ENCODE data around the gene SHD.
"Not testable (repeated sequence)": the region's sequence is repeated elsewhere in the genome, so short reads cannot be mapped to it uniquely, and the experiment has no call there.

The SHD gene

DNA sequence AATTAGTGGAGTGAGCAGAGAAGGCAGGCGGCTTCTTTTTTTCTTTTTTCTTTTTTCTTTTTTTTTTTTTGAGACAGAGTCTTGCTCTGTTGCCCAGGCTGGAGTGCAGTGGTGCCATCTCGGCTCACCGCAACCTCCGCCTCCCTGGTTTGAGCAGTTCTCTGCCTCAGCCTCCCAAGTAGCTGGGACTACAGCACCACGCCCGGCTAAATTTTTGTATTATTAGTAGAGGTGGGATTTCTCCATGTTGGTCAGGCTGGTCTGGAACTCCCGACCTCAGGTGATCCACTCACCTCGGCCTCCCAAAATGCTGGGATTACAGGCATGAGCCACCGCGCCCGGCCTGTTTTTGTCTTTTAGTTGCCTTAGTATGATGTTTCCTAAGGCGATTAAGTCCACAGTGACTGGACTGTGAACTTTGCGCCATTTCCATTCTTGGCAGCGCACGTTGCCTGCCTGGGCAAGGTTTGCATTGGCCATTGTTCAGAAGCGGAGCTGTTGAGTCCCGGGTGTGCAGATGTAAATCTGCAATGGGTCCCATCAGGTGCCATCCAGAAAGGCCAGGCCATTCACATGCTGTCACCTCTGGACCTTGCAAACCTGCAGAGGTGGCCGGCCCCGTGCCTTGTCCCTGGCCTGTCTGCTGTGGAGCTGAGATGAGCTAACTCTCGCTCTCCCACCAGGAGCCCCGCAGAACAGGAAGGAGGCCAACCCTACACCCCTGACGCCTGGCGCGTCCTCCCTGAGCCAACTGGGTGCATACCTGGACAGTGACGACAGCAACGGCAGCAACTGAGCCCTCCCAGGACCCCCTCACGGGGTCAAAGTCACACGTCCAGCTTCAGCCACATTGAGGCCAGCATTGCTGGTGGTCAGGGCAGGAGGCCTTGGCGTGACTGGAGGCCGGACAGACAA is 10.9 kb upstream of the SHD start:
- no peak for DNase-seq

GRCh38 chr19:4268816-4269430 is 10.1 kb upstream of the SHD start:
- no peak for DNase-seq

GRCh38 chr19:4272894-4273293 is 6.2 kb upstream of the SHD start:
- DNase-seq = no peak

- not testable (repeated sequence) for DNase-seq
Measured at GRCh38 chr19:4274321-4274686, 4.8 kb upstream of the SHD start.

GRCh38 chr19:4277191-4277696 is 1.8 kb upstream of the SHD start:
- no peak for DNase-seq

DNA sequence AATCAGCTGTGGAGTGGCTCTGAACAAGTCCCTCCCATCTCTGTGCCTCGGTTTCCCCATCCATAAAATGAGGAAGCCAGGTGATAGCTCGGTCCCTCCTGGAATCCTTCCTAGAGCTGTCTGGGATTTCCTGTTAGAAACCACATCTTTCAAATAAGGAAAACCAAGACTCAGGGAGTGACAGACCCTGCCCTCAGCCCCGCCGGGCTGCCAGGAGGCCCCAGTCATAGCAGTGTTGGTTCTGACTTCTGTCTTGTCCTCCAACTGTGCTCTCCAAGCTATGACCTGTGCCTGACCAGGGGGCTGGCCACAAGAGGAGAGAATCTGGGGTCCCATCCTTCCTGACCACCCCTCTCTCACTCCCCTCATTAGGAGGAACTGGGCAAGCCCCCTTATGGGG is 1.1 kb upstream of the SHD start:
- no peak for DNase-seq

GRCh38 chr19:4279267-4279529 is 132 bp downstream of the SHD start:
- no peak for DNase-seq

DNA sequence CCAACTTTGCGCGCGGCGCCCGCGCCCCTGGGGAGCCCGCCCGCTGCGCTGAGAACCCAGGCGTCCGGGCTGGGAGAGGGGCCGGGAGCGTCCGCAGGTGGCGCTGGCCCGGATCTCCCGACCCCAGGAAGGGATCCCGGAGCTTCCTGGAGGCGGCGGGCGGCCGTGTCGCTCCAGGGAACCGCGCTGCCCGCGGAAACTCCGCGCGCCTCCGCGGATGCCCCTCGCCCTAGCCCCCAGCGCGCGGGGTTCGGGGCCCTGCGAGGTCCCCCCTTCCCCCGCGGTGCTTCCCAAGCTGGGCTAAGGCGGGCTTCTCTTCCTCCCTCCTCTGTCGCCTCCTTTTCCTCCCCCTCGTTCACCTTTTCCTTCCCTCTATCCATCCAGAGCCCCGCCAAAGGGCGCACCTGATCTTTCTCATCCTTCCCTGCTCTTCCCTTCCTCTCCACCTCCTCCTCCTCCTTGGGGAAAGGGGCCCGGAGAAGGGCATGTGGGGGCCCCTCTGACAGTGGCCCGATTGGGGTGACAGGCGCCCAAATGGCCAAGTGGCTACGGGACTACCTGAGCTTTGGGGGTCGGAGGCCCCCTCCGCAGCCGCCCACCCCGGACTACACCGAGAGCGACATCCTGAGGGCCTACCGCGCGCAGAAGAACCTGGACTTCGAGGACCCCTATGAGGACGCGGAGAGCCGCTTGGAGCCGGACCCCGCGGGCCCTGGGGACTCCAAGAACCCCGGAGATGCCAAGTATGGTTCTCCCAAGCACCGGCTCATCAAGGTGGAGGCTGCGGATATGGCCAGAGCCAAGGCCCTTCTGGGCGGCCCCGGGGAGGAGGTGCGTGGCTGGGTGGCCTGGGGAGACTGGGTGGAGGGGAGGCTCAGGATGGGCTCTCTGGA is 710 bp downstream of the SHD start:
- DNase-seq = no peak

DNA sequence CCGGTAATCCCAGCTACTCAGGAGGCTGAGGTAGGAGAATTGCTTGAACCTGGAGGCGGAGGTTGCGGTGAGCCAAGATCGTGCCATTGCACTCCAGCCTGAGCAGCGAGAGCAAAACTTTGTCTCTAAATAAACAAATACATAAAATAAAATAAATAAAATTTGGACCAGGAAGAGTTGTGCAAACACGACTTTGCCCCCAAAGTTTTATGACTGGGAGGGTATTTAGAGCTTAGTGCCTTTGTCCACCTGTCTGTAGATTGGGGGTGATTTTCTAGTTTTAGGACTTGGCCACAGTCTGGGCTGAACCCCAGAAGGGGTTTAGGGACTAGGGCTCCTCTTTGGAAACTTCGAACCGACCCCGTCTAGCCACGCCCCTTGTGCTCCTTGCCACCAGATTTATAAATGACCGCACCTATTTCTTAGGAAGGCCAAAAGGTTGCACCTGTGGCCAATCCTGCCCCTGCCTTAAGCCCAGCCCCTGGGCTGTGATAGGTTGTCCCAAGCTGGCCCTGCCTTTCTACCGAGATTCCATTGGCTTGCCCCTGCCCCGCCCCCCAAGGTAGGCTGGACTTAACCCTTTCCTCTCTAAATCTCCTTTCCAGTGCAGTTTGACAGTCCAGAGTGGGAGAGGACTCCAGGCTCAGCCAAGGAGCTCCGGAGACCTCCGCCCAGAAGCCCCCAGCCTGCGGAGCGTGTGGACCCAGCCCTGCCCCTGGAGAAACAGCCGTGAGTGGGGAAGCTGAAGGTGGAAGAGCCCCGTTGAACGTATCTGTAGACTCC is 5.3 kb downstream of the SHD start:
- no peak for DNase-seq

DNA sequence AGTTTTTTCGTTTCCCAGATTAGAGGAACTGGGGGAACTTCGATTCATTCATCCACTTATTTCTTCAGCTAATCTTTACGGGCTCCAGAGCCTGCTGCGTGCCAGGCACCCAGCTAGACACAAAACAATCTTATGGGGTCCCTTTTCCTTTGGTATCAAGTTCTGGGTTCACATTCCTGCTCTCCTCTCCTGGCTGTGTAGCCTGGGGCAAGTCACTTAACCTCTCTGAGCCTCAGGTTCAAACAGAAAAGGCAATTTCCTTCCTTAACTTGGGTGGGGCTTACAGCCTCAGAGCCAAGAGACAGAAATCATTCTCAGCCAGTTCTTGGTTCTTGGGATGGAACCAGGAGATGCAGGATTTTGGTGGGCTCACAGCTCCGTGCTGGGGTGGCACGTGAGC is 5.9 kb downstream of the SHD start:
- no peak for DNase-seq

DNA sequence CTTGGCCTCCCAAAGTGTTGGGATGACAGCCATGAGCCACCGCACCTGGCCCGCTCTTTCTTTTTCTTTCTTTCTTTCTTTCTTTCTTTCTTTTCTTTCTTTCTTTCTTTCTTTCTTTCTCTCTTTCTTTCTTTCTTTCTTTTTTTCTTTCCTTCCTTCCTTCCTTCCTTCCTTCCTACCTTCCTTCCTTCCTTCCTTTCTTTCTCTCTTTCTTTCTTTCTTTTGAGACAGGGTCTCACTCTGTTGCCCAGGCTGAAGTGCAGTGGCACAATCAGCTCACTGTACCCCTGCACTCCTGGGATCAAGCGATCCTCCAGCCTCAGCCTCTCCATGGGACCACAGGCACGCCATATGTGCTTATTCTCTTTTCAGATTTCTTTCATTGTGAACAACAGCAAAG is 7.1 kb downstream of the SHD start:
- not testable (repeated sequence) for DNase-seq

DNA sequence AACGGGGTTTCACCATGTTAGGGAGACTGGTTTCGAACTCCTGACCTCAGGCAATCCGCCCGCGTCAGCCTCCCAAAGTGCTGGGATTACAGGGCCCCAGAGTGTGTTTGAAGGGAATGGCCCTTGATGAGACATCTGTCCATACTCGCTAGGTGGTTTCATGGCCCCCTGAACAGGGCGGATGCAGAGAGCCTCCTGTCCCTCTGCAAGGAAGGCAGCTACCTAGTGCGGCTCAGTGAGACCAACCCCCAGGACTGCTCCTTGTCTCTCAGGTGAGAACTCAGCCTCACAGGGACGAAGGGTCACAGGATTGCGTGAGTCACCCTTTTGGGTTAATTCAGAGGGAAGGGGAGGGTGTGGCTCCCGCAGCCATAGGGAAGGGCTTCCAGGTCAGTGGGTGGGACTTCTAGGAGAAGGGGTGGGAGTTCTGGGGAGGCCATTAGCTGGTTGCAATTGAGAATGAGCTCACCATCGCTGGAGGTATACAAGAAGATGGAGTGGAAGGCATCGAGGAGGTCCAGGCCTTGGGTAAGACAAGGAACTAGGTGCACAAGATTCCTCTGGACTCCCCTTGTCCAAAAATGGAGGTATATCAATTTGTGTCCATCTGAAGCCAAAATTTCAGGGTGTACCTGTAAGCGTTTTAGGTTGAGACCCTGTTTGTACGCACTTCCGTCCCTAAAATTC is 9.2 kb downstream of the SHD start:
- DNase-seq = no peak

GRCh38 chr19:4291184-4291732 is 12.2 kb downstream of the SHD start:
- DNase-seq = no peak

DNA sequence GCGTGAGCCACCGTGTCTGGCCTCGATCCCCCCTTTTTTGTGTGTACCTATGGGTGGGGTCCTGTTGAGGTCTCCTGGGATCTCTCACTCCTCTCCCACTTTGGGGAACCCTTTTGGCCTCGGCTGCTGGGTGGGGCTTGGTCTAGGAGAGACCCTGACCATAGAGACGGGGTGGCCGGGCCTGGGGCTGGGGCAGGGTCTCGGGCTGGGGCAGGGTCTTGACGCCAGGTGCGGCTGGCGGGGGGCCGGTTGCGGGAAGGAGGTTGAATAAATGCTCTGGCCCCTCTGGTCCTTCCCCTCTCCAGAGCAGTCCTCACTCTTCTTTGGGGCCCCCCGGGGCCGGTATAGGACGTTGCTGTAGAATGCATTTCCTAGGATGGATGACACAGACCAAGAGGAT is 13.4 kb downstream of the SHD start:
- DNase-seq = no peak

DNA sequence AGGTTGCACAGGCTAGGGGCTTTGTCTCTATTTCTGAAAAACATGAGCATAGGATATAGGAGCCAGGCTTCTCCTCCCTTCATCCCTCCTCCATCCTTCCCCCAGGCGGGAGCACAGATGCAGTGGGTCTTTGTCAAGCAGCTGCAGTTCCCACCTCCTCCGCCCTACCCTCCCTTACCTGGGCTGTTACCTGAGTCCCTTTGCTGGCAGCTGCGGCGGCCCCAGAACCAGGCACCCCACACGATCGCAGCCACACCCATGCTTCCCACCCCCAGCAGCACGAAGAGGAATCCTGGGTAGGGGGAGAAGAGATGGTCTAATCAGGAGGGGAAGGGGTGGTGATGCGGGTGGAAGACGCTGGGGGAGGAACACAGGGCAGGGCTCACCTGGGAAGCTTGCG is 15.3 kb downstream of the SHD start:
- DNase-seq = no peak

- DNase-seq = no peak
Measured at GRCh38 chr19:4295972-4296771, 17.1 kb downstream of the SHD start.

DNA sequence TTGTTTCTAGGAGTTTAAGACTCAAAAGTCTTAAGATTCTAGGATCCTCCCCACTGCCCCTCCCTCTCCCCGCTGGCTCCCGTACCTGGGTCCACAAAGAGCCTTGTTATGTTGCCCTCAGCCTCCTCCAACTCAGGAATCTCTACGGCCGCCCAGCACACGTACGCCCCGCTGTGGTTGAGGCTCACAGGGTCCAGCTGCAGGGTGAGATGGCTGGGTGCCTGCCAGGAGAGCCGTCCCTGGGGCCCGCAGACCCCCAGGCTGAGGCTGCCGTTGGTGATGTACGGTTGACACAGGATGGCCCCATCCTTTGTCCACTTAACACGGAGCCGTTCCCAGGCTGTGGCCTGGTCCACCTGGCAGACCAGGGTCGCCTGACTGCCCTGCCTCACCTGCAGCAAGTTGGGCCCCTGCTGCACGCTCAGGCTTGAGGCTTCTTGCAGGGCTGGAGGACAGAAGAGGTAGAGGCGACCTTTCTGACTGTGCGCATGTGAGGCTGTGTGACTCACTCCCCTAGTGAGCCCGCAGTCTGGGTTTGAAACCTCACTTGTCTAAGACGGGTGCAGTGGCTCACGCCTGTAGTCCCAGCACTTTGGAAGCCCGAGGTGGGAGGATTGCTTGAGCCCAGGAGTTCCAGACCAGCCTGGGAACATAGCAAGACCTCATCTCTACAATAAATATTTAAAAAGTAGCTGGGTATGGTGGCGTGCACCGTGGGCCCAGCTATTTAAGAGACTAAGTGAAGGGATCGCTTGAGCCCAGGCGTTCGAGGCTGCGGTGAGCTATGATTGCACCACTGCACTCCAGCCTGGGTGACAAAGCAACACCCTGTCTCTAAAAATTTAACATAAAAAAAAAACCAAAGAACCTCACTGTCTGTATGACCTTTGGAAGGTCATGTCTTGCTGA is 19.1 kb downstream of the SHD start:
- no peak for DNase-seq

GRCh38 chr19:4298810-4299550 is 19.9 kb downstream of the SHD start:
- no peak for DNase-seq

DNA sequence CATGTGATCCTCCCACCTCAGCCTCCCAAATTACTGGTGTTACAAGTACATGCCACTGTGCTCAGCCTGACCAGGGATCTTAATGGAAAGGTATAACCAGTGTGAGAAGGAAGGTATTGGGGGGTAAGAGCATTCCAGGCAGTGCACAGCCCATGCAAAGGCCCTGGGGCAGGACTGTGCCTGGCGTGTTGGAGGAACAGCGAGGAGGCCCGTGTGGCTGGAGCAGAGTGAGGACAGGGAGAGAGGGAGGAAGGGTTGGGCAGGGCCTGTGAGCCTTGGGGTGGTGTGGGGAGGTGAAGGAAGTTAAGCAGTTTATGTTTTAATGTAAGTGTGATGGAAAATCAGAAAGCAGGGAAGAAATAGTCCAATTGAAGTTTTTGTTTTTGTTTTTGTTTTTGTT is 21.5 kb downstream of the SHD start:
- no peak for DNase-seq

Measured in effector CD8-positive, alpha-beta T cell (primary cell).